KOPT-K1 (cell line): ENCODE data around the gene WRNIP1.
"Not testable (repeated sequence)": the region's sequence is repeated elsewhere in the genome, so short reads cannot be mapped to it uniquely, and the experiment has no call there.

Experiments used
- H3K27ac ChIP-seq: fragments of 200-600 bp; sonication (generic); 2 replicates; pipeline ENCODE4 v1.5.1; 2016; ENCODE audit warnings: antibody characterized with exemption, mild to moderate bottlenecking, low read depth, low read length; ENCODE audit not compliant: poor library complexity, severe bottlenecking
- H3K36me3 ChIP-seq: fragments of 200-600 bp; sonication (generic); 2 replicates; pipeline ENCODE4 v1.5.1; 2017; ENCODE audit warnings: antibody characterized with exemption, mild to moderate bottlenecking, low read length, moderate library complexity; ENCODE audit not compliant: insufficient read depth
- H3K9me3 ChIP-seq: fragments of 200-600 bp; sonication (generic); 2 replicates; pipeline ENCODE4 v1.5.1; 2017; ENCODE audit warnings: antibody characterized with exemption, low read length, mild to moderate bottlenecking; ENCODE audit not compliant: insufficient read depth, poor library complexity, severe bottlenecking

Gene WRNIP1

DNA sequence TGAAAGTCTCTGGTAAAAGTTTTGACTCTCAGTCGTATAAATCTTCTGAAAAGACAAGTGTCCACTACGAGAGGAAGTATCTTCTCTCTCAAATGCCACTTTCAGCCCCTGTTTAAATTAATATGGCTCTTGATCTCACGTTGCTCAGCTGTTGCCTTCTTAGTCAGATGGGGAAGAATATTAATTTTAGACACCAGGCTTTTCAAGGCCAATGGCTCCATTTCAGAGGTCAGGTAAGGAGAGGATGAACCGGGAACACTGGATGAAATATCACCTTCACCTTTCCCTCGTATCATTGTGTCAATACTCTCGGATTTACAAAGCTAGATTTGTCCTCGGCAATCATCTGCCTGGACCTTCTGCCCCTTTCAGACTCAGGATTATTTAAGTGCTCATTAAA is 14.4 kb upstream of the WRNIP1 start, which contains the start of gene MYLK4:
Gene MYLK4, minus strand, starts transcription at position 91 of the 400 bp plus-strand sequence. CDS start 1,628 bp downstream, outside the sequence.
- Histone ChIP-seq H3K36me3 (no peaks in the 10 kb centered on the region), H3K9me3 (no peaks in the 10 kb centered on the region), H3K27ac (peak within 1 kb of the TSS; percentile 7)

DNA sequence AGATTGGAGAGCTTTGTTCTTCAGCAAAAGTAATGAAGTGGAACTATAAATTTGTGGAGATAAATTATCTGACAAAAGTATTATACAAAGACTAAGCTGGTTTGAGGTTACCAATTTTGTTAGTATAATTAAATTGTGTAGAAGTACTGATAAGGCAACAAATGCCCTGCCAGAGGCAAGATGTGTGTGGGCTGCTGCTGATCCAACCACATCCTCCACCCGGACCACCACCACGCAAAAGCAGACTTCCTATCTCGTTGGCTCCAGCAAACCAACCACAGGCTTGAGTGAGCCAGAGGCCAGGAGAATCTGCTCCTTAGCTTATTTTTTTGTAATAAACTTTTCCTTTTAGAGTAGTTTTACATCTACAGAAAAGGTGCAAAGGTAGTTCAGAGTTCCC is 13.3 kb upstream of the WRNIP1 start:
- H3K9me3 ChIP-seq, result no peaks in the 10 kb centered on the region
- no peaks in the 10 kb centered on the region for H3K36me3 ChIP-seq
- peak overlapping the region; percentile 9 for H3K27ac ChIP-seq

DNA sequence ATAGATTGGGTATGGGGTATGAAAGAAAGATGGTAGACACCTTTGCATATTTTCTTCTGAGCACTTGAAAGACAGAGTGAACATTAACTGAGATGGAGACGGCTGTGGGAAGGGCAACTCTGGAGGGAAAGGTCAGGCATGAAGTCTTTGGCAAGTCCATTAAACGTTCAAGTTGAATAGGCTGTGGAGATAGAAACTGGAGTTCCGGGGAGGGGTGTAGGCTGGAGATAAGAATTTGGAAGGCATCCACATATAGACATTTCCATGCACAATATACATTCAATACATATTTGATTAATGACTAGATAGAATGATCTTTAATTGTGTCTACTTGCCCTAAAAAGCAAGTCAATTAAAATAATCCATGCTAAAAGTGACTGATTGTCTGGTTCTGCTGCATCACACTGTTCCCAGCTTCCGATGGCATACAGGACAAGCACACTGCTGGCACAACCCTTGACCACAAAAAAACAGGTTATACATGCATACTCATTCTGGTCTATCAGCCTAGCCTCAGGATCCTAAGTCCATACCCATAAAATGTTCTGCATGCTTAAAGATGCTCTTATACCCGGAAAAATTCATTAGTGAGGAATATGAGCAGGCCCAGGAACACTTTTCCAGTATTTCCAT is 12.6 kb upstream of the WRNIP1 start:
- no peaks in the 10 kb centered on the region for H3K9me3 ChIP-seq
- H3K36me3 ChIP-seq, result no peaks in the 10 kb centered on the region
- H3K27ac ChIP-seq, result peak overlapping the region; percentile 9

DNA sequence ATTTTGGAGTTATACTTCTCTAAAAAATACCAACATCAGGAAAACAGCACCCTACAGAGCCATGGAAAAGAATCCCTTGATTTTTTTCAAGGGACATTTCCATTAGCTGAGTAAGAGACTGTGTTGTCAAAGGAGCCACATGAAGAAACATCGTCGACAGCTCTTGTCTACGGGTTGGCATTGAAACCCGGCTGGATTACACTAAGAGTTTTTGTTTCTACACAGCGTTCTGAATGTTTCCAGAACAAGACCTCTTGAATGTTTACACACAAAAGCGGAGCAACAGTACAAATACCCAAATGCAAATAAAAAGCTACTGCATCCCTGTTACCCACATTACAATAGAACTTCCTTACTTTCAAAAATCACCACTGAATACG is 12.1 kb upstream of the WRNIP1 start:
- Histone ChIP-seq H3K27ac (no peak overlapping the region), H3K9me3 (no peaks in the 10 kb centered on the region), H3K36me3 (no peaks in the 10 kb centered on the region)

DNA sequence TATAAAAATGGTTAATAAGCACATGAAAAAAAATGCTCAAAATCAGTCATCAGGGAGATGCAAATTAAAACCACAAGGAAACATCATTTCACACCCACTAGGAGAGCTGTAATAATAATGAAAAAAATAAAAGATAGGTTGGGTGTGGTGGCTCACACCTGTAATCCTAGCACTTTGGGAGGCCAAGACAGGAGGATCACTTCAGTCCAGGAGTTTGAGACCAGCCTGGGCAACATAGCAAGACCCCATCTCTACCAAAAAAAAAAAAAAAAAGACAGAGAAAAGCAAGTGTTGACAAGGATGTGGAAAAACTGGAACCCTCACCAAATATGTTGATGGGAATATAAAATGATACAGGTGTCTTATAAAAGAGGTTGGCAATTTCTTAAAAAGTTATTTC is 11.4 kb upstream of the WRNIP1 start:
- Histone ChIP-seq H3K9me3 (no peaks in the 10 kb centered on the region), H3K36me3 (no peaks in the 10 kb centered on the region), H3K27ac (no peak overlapping the region)

DNA sequence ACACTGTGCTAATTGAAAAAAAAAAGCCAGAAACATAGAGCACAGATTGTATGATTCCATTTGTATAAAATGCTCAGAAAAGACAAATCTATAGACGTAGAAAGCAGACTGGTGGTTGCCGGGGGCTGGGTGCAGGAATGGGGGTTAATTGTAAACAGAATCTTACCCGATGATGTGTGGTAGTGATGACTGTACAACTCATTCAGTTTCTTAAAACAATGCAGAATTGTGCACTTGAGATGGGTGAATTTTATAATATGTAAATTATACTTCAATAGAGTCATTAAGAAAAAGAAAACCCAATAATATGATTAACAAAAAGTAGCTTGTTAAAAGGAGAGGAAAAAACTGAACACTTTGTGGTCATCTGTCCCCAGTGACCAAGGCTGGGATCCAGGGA is 10.8 kb upstream of the WRNIP1 start:
- no peak overlapping the region for H3K27ac ChIP-seq
- no peaks in the 10 kb centered on the region for H3K36me3 ChIP-seq
- H3K9me3 ChIP-seq, result no peaks in the 10 kb centered on the region

DNA sequence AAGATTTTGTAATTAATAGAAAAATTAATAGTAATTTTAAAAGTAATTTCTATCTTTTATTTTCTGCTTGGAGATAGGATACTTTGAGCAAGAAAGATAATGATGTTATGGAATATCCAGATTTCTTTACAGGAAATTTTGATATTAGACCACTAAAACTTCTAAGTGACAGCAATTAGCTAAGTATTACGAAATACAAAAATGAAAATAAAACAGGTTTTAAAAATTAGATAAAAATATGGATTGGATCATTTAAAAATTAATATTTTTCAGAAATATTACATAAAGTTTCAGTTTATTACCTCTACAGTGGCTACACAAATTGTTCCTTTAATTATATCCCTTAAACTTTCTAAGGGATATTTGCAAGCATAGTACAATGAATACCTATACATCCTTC is 10.3 kb upstream of the WRNIP1 start:
- H3K36me3 ChIP-seq, result no peaks in the 10 kb centered on the region
- no peak overlapping the region for H3K27ac ChIP-seq
- no peaks in the 10 kb centered on the region for H3K9me3 ChIP-seq

DNA sequence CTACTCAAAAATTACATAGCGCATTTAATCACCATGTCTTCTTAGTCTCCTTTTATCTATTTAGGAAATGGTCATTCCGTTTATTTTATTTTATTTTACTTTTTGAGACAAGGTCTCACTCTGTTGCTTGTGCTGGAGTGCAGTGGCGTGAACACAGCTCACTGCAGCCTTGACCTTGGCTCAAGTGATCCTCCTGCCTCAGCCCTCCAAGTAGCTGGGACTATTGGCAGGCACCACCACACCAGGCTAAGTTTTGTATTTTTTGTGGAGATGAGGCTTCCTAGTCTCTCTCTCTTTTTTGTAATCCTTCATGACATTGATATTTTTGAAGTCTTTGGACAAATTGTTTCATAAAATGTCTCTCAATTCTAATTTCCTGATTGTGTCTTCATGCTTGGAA is 9.7 kb upstream of the WRNIP1 start:
- peaks cover 4% of the 10 kb centered on the region for H3K9me3 ChIP-seq
- no peaks in the 10 kb centered on the region for H3K36me3 ChIP-seq
- no peak overlapping the region for H3K27ac ChIP-seq

DNA sequence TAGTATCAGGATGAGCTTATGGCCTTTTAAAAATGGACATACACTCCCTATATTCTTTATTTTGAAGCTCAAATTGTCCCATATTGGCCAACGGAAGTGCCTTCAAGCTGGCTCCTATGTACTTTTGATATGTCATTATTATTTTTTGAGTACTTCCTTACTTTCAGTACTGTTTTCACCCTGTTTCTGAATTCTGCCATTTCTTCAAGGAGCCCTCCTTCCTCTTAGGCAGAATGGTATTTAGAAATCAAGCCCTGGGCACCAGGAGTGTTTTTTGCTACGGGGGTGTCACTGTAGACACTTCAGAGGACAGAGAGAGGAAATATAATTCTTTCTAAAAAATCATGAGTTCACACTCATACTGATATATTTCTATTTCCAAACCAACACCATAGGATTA is 9.0 kb upstream of the WRNIP1 start:
- no peak overlapping the region for H3K27ac ChIP-seq

DNA sequence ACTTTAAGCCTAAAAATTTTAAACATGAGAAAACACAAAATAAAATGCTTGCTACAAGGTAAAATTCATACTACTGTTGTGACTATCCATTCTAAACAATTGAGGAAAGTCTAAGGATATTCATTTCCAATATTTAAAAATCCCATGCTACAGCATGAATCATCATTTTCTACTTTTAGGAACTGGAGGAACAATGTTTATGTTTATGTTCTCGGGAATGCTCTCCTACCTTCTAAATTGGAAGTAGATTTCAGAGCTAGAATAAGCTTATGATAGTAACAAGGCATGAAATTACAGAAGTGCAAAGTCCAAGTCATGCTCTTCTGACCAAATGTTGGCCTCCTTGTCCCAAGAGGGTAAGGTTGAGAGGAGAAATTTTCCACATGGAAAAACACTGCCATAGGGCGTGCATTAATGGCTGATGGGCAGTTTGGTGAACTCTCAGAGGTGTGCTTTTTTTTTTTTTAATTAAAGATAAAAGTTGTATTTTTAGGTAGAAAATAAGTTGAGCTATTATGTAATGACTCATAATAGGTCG is 8.4 kb upstream of the WRNIP1 start:
- Histone ChIP-seq H3K27ac (no peak overlapping the region), H3K9me3 (peaks cover 4% of the 10 kb centered on the region), H3K36me3 (no peaks in the 10 kb centered on the region)

More for the DNA sequence above, 9.0 kb upstream of the WRNIP1 start:
- Histone ChIP-seq H3K36me3 (no peaks in the 10 kb centered on the region), H3K9me3 (peaks cover 4% of the 10 kb centered on the region)

DNA sequence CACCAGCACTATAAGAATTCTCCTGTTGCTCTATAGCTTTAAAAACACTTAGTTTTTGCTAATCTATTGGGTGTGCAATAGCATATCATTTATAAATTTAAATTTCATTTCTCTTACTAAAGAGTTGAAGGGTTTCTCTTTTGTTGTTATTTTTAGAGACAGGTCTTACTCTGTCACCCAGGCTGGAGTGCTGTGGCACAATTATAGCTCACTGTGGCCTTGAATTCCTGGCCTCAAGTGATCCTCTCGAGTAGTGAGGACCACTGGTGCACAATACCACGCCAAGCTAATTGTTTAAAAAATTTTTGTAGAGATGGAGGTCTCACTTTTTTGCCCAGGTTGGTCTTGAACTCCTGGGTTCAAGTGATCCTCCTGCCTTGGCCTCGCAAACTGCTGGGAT is 6.2 kb upstream of the WRNIP1 start:
- no peak overlapping the region for H3K27ac ChIP-seq
- H3K36me3 ChIP-seq, result no peaks in the 10 kb centered on the region
- peaks cover 4% of the 10 kb centered on the region for H3K9me3 ChIP-seq

DNA sequence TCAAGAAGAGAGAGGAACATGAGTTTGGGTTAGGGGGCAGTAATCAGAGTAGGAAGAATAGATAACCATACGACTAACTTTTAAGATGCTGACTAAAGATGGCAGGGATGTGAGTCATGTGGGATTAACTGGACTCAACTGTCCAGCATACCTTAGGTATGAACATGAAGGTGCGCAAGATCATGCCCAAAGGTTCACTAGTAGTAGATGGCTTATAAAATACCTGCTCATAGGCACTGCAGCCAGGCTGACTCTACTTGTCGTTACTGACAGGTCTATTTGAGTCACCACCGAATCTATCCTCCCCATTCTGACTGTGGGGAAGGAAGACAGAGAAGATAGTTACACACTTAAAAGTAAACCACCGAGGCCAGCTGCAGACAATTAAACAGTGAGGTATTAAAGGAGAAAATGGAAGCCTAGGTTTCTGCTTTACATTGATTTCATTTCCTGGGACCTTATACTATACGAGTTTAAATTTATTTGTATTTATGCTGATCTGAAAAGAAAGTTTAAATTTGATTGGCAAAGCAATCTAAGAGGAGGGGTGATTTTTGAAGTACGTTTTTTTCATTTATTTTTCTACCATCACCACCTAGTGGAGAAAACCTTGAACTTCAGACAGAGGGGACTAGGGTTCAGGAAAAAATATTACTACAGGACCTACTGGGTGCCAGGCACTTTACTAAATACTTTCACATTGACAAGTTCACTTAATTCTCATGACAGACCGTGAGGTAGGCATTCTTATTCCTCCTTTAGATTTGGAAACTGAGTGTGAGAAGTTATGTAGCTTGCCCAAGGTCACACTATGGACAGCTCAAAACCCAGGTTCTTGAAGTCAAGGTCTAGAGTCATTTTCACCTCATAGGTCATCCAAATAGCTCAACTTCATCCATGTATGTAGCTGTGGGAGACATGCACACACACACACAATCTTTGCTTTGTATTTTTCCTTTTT is 4.0 kb upstream of the WRNIP1 start:
- peak overlapping the region; percentile 43 for H3K27ac ChIP-seq

DNA sequence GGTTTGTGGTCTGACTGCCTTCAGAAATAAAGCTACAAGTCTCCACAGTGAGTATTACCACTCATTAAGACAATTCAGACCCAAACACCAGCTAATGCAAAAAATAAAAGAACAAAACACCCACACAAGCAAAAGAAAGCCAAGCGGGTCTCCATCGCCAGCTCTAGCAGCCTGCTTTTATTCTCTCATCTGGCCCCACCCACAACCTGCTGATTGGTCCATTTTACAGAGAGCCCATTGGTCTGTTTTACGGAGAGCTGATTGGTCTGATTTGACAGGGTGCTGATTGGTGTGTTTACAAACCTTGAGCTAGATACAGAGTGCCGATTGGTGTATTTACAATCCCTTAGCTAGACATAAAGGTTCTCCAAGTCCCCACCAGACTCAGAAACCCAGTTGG is 2.3 kb upstream of the WRNIP1 start:
- H3K27ac ChIP-seq, H3K9me3 ChIP-seq, H3K36me3 ChIP-seq: not testable (repeated sequence)

More for the DNA sequence above, 4.0 kb upstream of the WRNIP1 start:
- Histone ChIP-seq H3K36me3 (no peaks in the 10 kb centered on the region), H3K9me3 (peaks cover 4% of the 10 kb centered on the region)

DNA sequence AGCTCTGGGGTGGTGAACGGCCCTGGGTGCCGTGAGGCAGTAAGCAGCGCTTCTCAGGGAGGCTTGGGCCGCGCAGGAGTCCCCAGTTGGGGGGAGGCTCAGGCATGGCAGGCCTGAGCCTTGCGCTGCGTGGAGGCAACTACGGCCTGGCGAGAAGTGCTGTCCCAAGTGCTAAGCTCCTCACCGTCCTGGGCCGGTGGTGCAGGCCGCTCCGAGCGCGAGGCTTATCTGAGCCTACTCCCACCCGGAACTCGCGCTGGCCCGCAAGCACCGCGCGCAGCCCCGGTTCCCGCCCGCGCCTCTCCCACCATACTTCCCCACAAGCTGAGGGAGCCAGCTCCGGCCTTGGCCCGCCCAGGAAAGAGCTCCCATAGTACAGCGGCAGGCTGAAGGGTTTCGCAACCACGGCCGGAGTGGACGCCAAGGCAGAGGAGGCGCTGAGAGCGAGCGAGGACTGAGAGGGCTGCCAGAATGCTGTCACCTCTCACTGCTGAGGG is 1.8 kb upstream of the WRNIP1 start:
- Histone ChIP-seq H3K9me3 (peaks cover 4% of the 10 kb centered on the region), H3K36me3 (peaks cover 12% of the 10 kb centered on the region), H3K27ac (no peak overlapping the region)

DNA sequence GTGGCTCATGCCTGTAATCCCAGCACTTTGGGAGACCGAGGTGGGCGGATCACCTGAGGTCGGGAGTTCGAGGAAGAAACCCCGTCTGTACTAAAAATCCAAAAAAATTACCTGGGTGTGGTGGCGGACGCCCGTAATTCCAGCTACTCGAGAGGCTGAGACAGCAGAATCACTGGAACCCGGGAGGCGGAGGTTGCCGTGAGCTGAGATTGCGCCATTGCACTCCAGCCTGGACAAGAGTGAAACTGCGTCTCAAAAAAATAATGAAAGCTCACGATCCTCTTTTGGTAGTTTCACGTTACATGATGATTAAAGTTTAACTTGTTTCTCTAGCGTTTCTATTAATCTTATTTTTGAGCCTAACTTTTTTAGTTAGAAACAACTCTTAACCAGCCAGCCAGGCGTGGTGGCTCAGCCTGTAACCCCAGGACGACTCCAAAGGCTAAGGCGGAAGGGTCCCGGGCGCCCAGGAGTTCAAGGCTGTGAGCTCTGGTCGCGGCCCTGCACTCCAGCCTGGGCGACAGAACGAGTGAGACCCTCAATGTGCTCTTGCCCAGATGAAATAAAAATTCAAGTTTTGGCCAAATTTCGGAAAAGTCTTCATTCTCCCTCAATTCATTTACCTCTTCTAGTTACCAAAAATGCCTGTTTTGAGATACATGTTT is 1.2 kb upstream of the WRNIP1 start:
- peak overlapping the region; percentile 77 for H3K27ac ChIP-seq
- H3K36me3 ChIP-seq, result peaks cover 18% of the 10 kb centered on the region
- H3K9me3 ChIP-seq, result peaks cover 4% of the 10 kb centered on the region
